HepG2 (cell line): Measurements from ENCODE around the gene CDH13. TPM values are rescaled to one million over a fixed set of nuclear protein-coding genes. Genes with fewer than 3 reads are reported as not detected.

ENCODE experiments used
- ATAC-seq: fragments of 200-7000 bp; cut with Tn5 transposase; 3 replicates; pipeline ENCODE4 v1.9.1; 2020; ENCODE audit warnings: mild to moderate bottlenecking, moderate library complexity
- BruUV-seq: library from RNA; stranded (reverse); fragments of 400-500 nt; replicated peaks from 2 replicates; lab custom pipeline; 2021; lab: Mats Ljungman, UMichigan
- CTCF ChIA-PET: fragments of 300-600 bp; formaldehyde crosslinking; extraction: SDS; loops from one replicate; lab custom pipeline; 2021; ENCODE audit warnings: low total read pairs, inconsistent platforms, low intra/inter-chr PET ratio; lab: Yijun Ruan, JAX
- POLR2A ChIA-PET: fragments of 350-600 bp; sonication (Branson Sonifier 250); formaldehyde crosslinking; loops from one replicate; lab custom pipeline; 2020; ENCODE audit warnings: antibody characterized with exemption, inconsistent platforms; lab: Yijun Ruan, JAX
- DNase-seq: peaks from one replicate; pipeline ENCODE4 v3.0.0-alpha.2; 2015; ENCODE audit warnings: low spot score
- FAIRE-seq: peaks from 3 replicates; lab custom pipeline; 2011; peaks lifted over from hg19 to GRCh38; lab: Jason Lieb, UNC
- H2AFZ ChIP-seq: one replicate; pipeline ENCODE4 v1.6.1; 2011; ENCODE audit warnings: low read length, inconsistent platforms
- H3K27ac ChIP-seq: fragments of 300-600 bp; 3 replicates; pipeline ENCODE4 v1.8.0; 2011; ENCODE audit warnings: mixed run types, mild to moderate bottlenecking, mixed read lengths, low read length, inconsistent platforms; ENCODE audit not compliant: insufficient read depth; ENCODE audit errors: extremely low read length
- H3K27me3 ChIP-seq, 2 experiments: fragments of 200-600 bp in 1 of 2; 2 replicates in 1 of 2; 3 replicates in 1 of 2; pipeline versions ENCODE4 v1.6.0 to v1.8.0; 2011; ENCODE audit warnings: low read length in 2 of 2, mild to moderate bottlenecking in 2 of 2, moderate library complexity in 2 of 2, inconsistent platforms in 1 of 2; ENCODE audit not compliant: insufficient read depth in 2 of 2, control insufficient read depth in 1 of 2
- H3K36me3 ChIP-seq, 2 experiments: fragments of 200-600 bp in 1 of 2; replicated peaks in 1 of 2; 2 replicates in 1 of 2; 3 replicates in 1 of 2; pipeline versions ENCODE4 v1.5.1 to v1.8.0; 2011; ENCODE audit warnings: low read length in 2 of 2, inconsistent platforms in 1 of 2; ENCODE audit not compliant: insufficient read depth in 2 of 2, control insufficient read depth in 1 of 2
- H3K4me1 ChIP-seq: 2 replicates; pipeline ENCODE4 v1.5.1; 2012; ENCODE audit warnings: low read length, inconsistent platforms; ENCODE audit not compliant: insufficient read depth
- H3K4me2 ChIP-seq: 2 replicates; pipeline ENCODE4 v1.6.0; 2011; ENCODE audit warnings: low read depth, low read length, inconsistent platforms
- H3K4me3 ChIP-seq, 3 experiments: fragments of 200-600 bp in 1 of 3; sonication (generic), shearing (Covaris generic) in 1 of 3; replicated peaks in 1 of 3; 2 replicates each; pipeline ENCODE4 v1.5.1; 2011 to 2016; ENCODE audit warnings: low read length in 3 of 3, inconsistent platforms in 2 of 3, low read depth in 2 of 3, mild to moderate bottlenecking in 2 of 3, control low read depth in 1 of 3, mixed read lengths in 1 of 3; ENCODE audit not compliant: insufficient read depth in 1 of 3
- H3K79me2 ChIP-seq: one replicate; pipeline ENCODE4 v1.6.1; 2011; ENCODE audit warnings: low read length, inconsistent platforms; ENCODE audit not compliant: insufficient read depth
- H3K9ac ChIP-seq: 2 replicates; pipeline ENCODE4 v1.6.0; 2011; ENCODE audit warnings: mild to moderate bottlenecking, low read depth, low read length, inconsistent platforms; ENCODE audit not compliant: insufficient read depth
- H3K9me3 ChIP-seq: 2 replicates; pipeline ENCODE4 v1.5.1; 2012; ENCODE audit warnings: mild to moderate bottlenecking, low read length
- H4K20me1 ChIP-seq: 2 replicates; pipeline ENCODE4 v1.6.0; 2011; ENCODE audit warnings: inconsistent platforms, mild to moderate bottlenecking, low read length, moderate library complexity; ENCODE audit not compliant: insufficient read depth
- CBX5 ChIP-seq: sonication (generic); formaldehyde crosslinking; IDR thresholded peaks from 2 replicates; pipeline ENCODE4 v1.4.0; 2020; ENCODE audit warnings: missing genetic modification reagents, borderline replicate concordance
- CEBPB ChIP-seq: IDR thresholded peaks from 2 replicates; pipeline ENCODE4 v1.6.1; 2011; ENCODE audit warnings: low read depth, low read length, improper control_type of control experiment, borderline replicate concordance
- CSRNP1 ChIP-seq: sonication (generic); formaldehyde crosslinking; IDR thresholded peaks from 2 replicates; pipeline ENCODE4 v1.8.1; 2023; ENCODE audit warnings: mild to moderate bottlenecking, missing genetic modification reagents
- FOSL2 ChIP-seq: sonication (generic); formaldehyde crosslinking; IDR thresholded peaks from 2 replicates; pipeline ENCODE4 v1.4.0; 2020; ENCODE audit warnings: missing genetic modification reagents
- GFI1 ChIP-seq: sonication (generic); formaldehyde crosslinking; IDR thresholded peaks from 2 replicates; pipeline ENCODE4 v1.5.0; 2020; ENCODE audit warnings: missing genetic modification reagents, mild to moderate bottlenecking, borderline replicate concordance
- MAFG ChIP-seq: sonication (generic); formaldehyde crosslinking; IDR thresholded peaks from 2 replicates; pipeline ENCODE4 v1.5.1; 2020; ENCODE audit warnings: mild to moderate bottlenecking, missing genetic modification reagents
- POLR2A ChIP-seq, 2 experiments: IDR thresholded peaks; 2 replicates each; pipeline ENCODE4 v1.6.1; 2011; ENCODE audit warnings: low read depth in 2 of 2, low read length in 2 of 2, mild to moderate bottlenecking in 1 of 2, moderate library complexity in 1 of 2; ENCODE audit not compliant: insufficient read depth in 1 of 2
- RBFOX2 ChIP-seq: fragments of 200-400 bp; formaldehyde crosslinking; IDR thresholded peaks from 2 replicates; pipeline ENCODE4 v1.6.1; 2017; ENCODE audit warnings: low read depth, mild to moderate bottlenecking, low read length
- ZNF20 ChIP-seq: sonication (generic); formaldehyde crosslinking; IDR thresholded peaks from 2 replicates; pipeline ENCODE4 v1.4.0; 2020; ENCODE audit warnings: mild to moderate bottlenecking, moderate library complexity, missing genetic modification reagents
- ZNF367 ChIP-seq: sonication (generic); formaldehyde crosslinking; IDR thresholded peaks from 2 replicates; pipeline ENCODE4 v1.4.0; 2020; ENCODE audit warnings: missing genetic modification reagents, borderline replicate concordance
- ZNF432 ChIP-seq: sonication (generic); formaldehyde crosslinking; IDR thresholded peaks from 2 replicates; pipeline ENCODE4 v1.5.0; 2020; ENCODE audit warnings: missing genetic modification reagents, mild to moderate bottlenecking, borderline replicate concordance
- ZNF530 ChIP-seq: sonication (generic); formaldehyde crosslinking; IDR thresholded peaks from 2 replicates; pipeline ENCODE4 v1.5.0; 2020; ENCODE audit warnings: low read depth, mild to moderate bottlenecking, missing genetic modification reagents
- ZNF574 ChIP-seq: sonication (generic); formaldehyde crosslinking; IDR thresholded peaks from 2 replicates; pipeline ENCODE4 v1.4.0; 2020; ENCODE audit warnings: missing genetic modification reagents
- ZNF674 ChIP-seq: sonication (generic); formaldehyde crosslinking; IDR thresholded peaks from 2 replicates; pipeline ENCODE4 v1.5.0; 2020; ENCODE audit warnings: low read depth, mild to moderate bottlenecking, missing genetic modification reagents
- ZNF746 ChIP-seq: sonication (generic); formaldehyde crosslinking; IDR thresholded peaks from 2 replicates; pipeline ENCODE4 v1.8.0; 2022; ENCODE audit warnings: mild to moderate bottlenecking, missing genetic modification reagents
- ZSCAN12 ChIP-seq: sonication (generic); formaldehyde crosslinking; IDR thresholded peaks from 2 replicates; pipeline ENCODE4 v1.9.0; 2021; ENCODE audit warnings: mild to moderate bottlenecking, missing genetic modification reagents
- ZSCAN31 ChIP-seq: sonication (generic); formaldehyde crosslinking; IDR thresholded peaks from 2 replicates; pipeline ENCODE4 v1.5.0; 2020; ENCODE audit warnings: low read depth, mild to moderate bottlenecking, missing genetic modification reagents
- WGBS: methylation state at CpG from one replicate; pipeline ENCODE4 v1.1.6; 2017; ENCODE audit warnings: low lambda C conversion rate; 5-methylcytosine and 5-hydroxymethylcytosine counted together
- in situ Hi-C: cut with HindIII; loops from 2 replicates; pipeline ENCODE4 v1.10.0; 2017; ENCODE audit warnings: low pct_unique_long_range_greater_than_20kb; ENCODE audit not compliant: extremely low pct_ligation_motif_present
- intact Hi-C: fragments of 100-400 bp; cut with micrococcal nuclease; formaldehyde crosslinking; loops from one replicate; pipeline ENCODE4 v1.10.0; 2022; ENCODE audit not compliant: unreplicated experiment
- polyA plus RNA-seq, 8 experiments: library from polyadenylated mRNA; depleted of rRNA in 3 of 8; stranded (reverse) in 7 of 8; unstranded in 1 of 8; fragments of >200 nt; fragmentation: Illumina TruSeq in 4 of 8; extraction: Trizol in 4 of 8; gene quantifications; 2 replicates each; pipeline versions ENCODE4 v1.2.1 to v1.2.3, GENCODE V29; 2011 to 2016; ENCODE audit warnings: low read depth in 4 of 8, missing spikeins in 1 of 8, mixed read lengths in 1 of 8; ENCODE audit not compliant: insufficient read depth in 1 of 8
- total RNA-seq, 5 experiments: library from RNA; depleted of rRNA; stranded (reverse); fragments of >200 nt; fragmentation: Illumina TruSeq; extraction: Trizol; gene quantifications; 2 replicates each; pipeline ENCODE4 v1.2.3, GENCODE V29; 2016; ENCODE audit warnings: low read depth in 1 of 5

CDH13 gene
- total and polyA plus RNA-seq, 2 of the 13 experiments (the other 11 are each of a cell fraction or from before 2014, with no cell fraction given) = not detected

- FAIRE-seq = no peak
- TF ChIP-seq ZNF20 (CRISPR knock-in tag) (no peak), MAFG (CRISPR knock-in tag) (no peak), CEBPB (peak; percentile 48; the same call in 1 of the 2 replicates), ZNF674 (CRISPR knock-in tag) (no peak), FOSL2 (CRISPR knock-in tag) (peak; percentile 85), ZSCAN31 (CRISPR knock-in tag) (no peak), CBX5 (no peak)
- CTCF ChIA-PET = no interaction called here
- no peaks in the 10 kb centered on the region for H3K79me2 ChIP-seq
- H3K27me3 ChIP-seq = no peaks in the 10 kb centered on the region; a peak in 1 of 5 replicates
- in situ Hi-C loops (no loop called here), intact Hi-C loops (no loop called here)
- no peak overlapping the region for H3K9ac ChIP-seq
- H2AFZ ChIP-seq = no peak overlapping the region
- ATAC-seq = peak; percentile 49; the same call in 2 of the 3 replicates
- no TSS peak for BruUV-seq
- no peak overlapping the region for H3K4me3 ChIP-seq
- no peaks in the 10 kb centered on the region for H3K9me3 ChIP-seq
- no peaks in the 10 kb centered on the region for H3K36me3 ChIP-seq
- H4K20me1 ChIP-seq = no peaks in the 10 kb centered on the region
- no peak overlapping the region for H3K27ac ChIP-seq
- H3K4me1 ChIP-seq = no peaks in the 10 kb centered on the region
- DNase-seq = no peak
- WGBS = no CpG with 5 or more reads among the region's 3 CpGs
- H3K4me2 ChIP-seq = no peak overlapping the region
- POLR2A ChIA-PET = no interaction called here
These were observed 782.6 kb downstream of the CDH13 start for GRCh38 chr16:83409347-83409746.

- CTCF ChIA-PET = no interaction called here
- Histone ChIP-seq H3K79me2 (no peaks in the 10 kb centered on the region), H3K4me3 (no peak overlapping the region), H3K36me3 (no peaks in the 10 kb centered on the region), H3K9ac (no peak overlapping the region), H3K9me3 (no peaks in the 10 kb centered on the region), H3K27ac (no peak overlapping the region), H4K20me1 (no peaks in the 10 kb centered on the region), H3K27me3 (no peaks in the 10 kb centered on the region), H3K4me2 (no peak overlapping the region), H3K4me1 (no peaks in the 10 kb centered on the region), H2AFZ (no peak overlapping the region)
- in situ Hi-C loops = no loop called here
- FAIRE-seq (no peak), DNase-seq (no peak), ATAC-seq (peak; percentile 44; the same call in 1 of the 3 replicates)
- BruUV-seq = no TSS peak
- POLR2A ChIA-PET = no interaction called here
- WGBS = 0% methylated on average over 1 of the region's 1 CpG
- intact Hi-C loops = no loop called here
- TF ChIP-seq ZNF432 (no peak), GFI1 (CRISPR knock-in tag) (no peak), ZNF574 (CRISPR knock-in tag) (no peak), ZNF530 (CRISPR knock-in tag) (no peak), ZNF367 (no peak), POLR2A (IDR thresholded peaks at IDR 0.05; ENCODE audit: insufficient read depth in 1 of 2, low read depth in 2 of 2, low read length in 2 of 2) (no peak), ZSCAN12 (CRISPR knock-in tag) (no peak), CSRNP1 (no peak), RBFOX2 (no peak), ZNF746 (CRISPR knock-in tag) (no peak)
These were observed 791.8 kb downstream of the CDH13 start for GRCh38 chr16:83418565-83418964.
